H1 (cell line): Measurements from ENCODE around the gene ACTRT3. TPM values are rescaled to one million over a fixed set of nuclear protein-coding genes. Genes with fewer than 3 reads are reported as not detected.

Experiments used
- CHD7 ChIP-seq: fragments of 300-600 bp; sonication (generic); IDR thresholded peaks from 2 replicates; pipeline ENCODE4 v1.7.1; 2012; ENCODE audit warnings: low read length, moderate library complexity, mild to moderate bottlenecking, inconsistent platforms; ENCODE audit not compliant: insufficient replicate concordance
- E2F6 ChIP-seq: IDR thresholded peaks from 2 replicates; pipeline ENCODE4 v1.6.1; 2012; ENCODE audit warnings: inconsistent platforms
- FOSL1 ChIP-seq: IDR thresholded peaks from 2 replicates; pipeline ENCODE4 v1.6.1; 2011; ENCODE audit warnings: mild to moderate bottlenecking, low read depth, low read length, moderate library complexity; ENCODE audit not compliant: insufficient read depth
- HDAC2 ChIP-seq, 2 experiments: fragments of 300-600 bp in 1 of 2; sonication (generic) in 1 of 2; IDR thresholded peaks; 2 replicates each; pipeline ENCODE4 v1.6.1; 2011 to 2012; ENCODE audit warnings: low read depth in 2 of 2, low read length in 2 of 2, mild to moderate bottlenecking in 2 of 2, moderate library complexity in 2 of 2, borderline replicate concordance in 1 of 2, inconsistent platforms in 1 of 2
- KDM5A ChIP-seq: fragments of 200-600 bp; IDR thresholded peaks from 2 replicates; pipeline ENCODE4 v1.7.1; 2012; ENCODE audit warnings: mild to moderate bottlenecking, low read length, inconsistent platforms, mixed read lengths
- MAX ChIP-seq: IDR thresholded peaks from 2 replicates; pipeline ENCODE4 v1.6.1; 2012; ENCODE audit warnings: inconsistent platforms
- SRF ChIP-seq: IDR thresholded peaks from 2 replicates; pipeline ENCODE4 v1.6.1; 2011; ENCODE audit warnings: mild to moderate bottlenecking, low read depth, low read length, moderate library complexity
- polyA plus RNA-seq, 7 experiments: library from polyadenylated mRNA; depleted of rRNA in 3 of 7; stranded (reverse) in 5 of 7; unstranded in 2 of 7; fragments of >200 nt in 5 of 7; fragments of 200-250 nt in 2 of 7; gene quantifications; 1 replicate in 5 of 7; 2 replicates in 1 of 7; 4 replicates in 1 of 7; pipeline versions ENCODE4 v1.2.1 to v1.2.3, GENCODE V29; 2011 to 2013; ENCODE audit warnings: missing spikeins in 2 of 7, mixed read lengths in 2 of 7
- total RNA-seq: library from RNA; stranded (reverse); fragmentation: NEBNext Ultra II Directional; extraction: Animal tissue kit (Norgen Biotek cat#: 25700); gene quantifications from 2 replicates; pipeline ENCODE4 v1.2.1, GENCODE V29; 2021

The ACTRT3 gene
- total and polyA plus RNA-seq, 2 of the 8 experiments (the other 6 are each of a cell fraction or from before 2014, with no cell fraction given) = 3.4 to 5.9 TPM

- TF ChIP-seq CHD7 (no peak), E2F6 (no peak), HDAC2 (IDR thresholded peaks at IDR 0.05; ENCODE audit: borderline replicate concordance in 1 of 2, low read depth in 2 of 2, low read length in 2 of 2) (no peak), KDM5A (no peak), MAX (no peak), SRF (no peak), FOSL1 (no peak)
Measured at GRCh38 chr3:169792359-169792758, 23.0 kb upstream of the ACTRT3 start (continued).
